NT2/D1 (cell line): Measurements from ENCODE around the gene TLDC2.

Experiments used
- SUZ12 ChIP-seq: IDR thresholded peaks from 2 replicates; pipeline ENCODE4 v1.6.1; 2011; ENCODE audit not compliant: insufficient read length, insufficient read depth; ENCODE audit errors: extremely low read depth
- YY1 ChIP-seq: IDR thresholded peaks from 2 replicates; pipeline ENCODE4 v1.6.1; 2011; ENCODE audit not compliant: insufficient read length, insufficient read depth
- ZNF274 ChIP-seq: IDR thresholded peaks from 2 replicates; pipeline ENCODE4 v1.6.1; 2011; ENCODE audit warnings: mild to moderate bottlenecking, low read depth, low read length

DNA sequence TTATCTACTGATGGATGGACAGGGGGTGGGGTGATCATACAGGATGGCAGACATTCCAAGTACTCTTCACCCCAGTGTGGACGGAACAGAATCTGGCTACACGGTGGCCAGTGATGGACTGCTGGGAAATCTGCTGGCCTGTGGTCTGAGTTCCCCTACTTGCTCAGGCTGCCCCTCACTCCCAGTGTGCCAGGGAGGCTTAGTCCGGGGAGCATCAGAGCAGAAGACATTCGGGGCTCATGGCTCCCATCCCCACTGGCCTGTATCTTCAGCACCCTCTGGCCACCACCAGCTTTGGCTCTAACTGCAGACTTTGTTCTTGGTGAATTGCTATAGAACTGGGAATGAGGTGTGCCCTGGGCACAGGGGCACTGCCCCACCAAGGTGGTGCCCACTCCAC is 15.3 kb downstream of the TLDC2 start:
- no peak for TF ChIP-seq YY1
- no peak for TF ChIP-seq SUZ12
- no peak for TF ChIP-seq ZNF274
